ENCODE data around the gene UCN2.

- TF ChIP-seq, protein P1, sequence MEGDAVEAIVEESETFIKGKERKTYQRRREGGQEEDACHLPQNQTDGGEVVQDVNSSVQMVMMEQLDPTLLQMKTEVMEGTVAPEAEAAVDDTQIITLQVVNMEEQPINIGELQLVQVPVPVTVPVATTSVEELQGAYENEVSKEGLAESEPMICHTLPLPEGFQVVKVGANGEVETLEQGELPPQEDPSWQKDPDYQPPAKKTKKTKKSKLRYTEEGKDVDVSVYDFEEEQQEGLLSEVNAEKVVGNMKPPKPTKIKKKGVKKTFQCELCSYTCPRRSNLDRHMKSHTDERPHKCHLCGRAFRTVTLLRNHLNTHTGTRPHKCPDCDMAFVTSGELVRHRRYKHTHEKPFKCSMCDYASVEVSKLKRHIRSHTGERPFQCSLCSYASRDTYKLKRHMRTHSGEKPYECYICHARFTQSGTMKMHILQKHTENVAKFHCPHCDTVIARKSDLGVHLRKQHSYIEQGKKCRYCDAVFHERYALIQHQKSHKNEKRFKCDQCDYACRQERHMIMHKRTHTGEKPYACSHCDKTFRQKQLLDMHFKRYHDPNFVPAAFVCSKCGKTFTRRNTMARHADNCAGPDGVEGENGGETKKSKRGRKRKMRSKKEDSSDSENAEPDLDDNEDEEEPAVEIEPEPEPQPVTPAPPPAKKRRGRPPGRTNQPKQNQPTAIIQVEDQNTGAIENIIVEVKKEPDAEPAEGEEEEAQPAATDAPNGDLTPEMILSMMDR (IDR thresholded peaks at IDR 0.05): no peak
- TF ChIP-seq POLR2A (IDR thresholded peaks at IDR 0.05): no peak
These were observed 31.5 kb upstream of the UCN2 start, which contains the start of gene COL7A1 for GRCh38 chr3:48595075-48595525.

Data from uterus (tissue), 2 donors.